ENCODE measurements around the gene CLDN2. TPM values are rescaled to one million over a fixed set of nuclear protein-coding genes. Genes with fewer than 3 reads are reported as not detected.

Gene CLDN2
- total and polyA plus RNA-seq, 10 of the 15 experiments (the other 5 are each of a cell fraction or from before 2014, with no cell fraction given): 0.06 TPM; not detected in 9

- Histone ChIP-seq H4K20me1 (ENCODE audit: control insufficient read depth, insufficient read depth) (no peaks in the 10 kb centered on the region), H3K36me3 (ENCODE audit: control insufficient read depth in 2 of 2, insufficient read depth in 2 of 2, low read length in 1 of 2) (no peaks in the 10 kb centered on the region), H3K9me3 (replicated peaks; ENCODE audit: control insufficient read depth, insufficient read depth, low read length) (no peaks in the 10 kb centered on the region), H3K79me2 (ENCODE audit: control insufficient read depth, insufficient read depth, low read length) (no peaks in the 10 kb centered on the region), H3K27ac (ENCODE audit: control insufficient read depth, insufficient read depth) (no peak overlapping the region), H3K4me2 (ENCODE audit: control insufficient read depth, insufficient read depth) (no peak overlapping the region), H3K9ac (ENCODE audit: control insufficient read depth, insufficient read depth, low read length) (no peak overlapping the region), H3K4me1 (ENCODE audit: control insufficient read depth, insufficient read depth, low read length) (no peaks in the 10 kb centered on the region), H3K27me3 (replicated peaks in 1 of 2; ENCODE audit: control insufficient read depth in 2 of 2, insufficient read depth in 2 of 2, low read length in 1 of 2) (no peaks in the 10 kb centered on the region), H2AFZ (ENCODE audit: control insufficient read depth, low read depth, low read length) (no peak overlapping the region), H3K4me3 (no peak overlapping the region)
- intact Hi-C loops (cut with micrococcal nuclease; ENCODE audit: unreplicated experiment) (no loop called here), in situ Hi-C loops (cut with MboI) (no loop called here)
- DNase-seq (ENCODE audit: low read depth, low spot score) (no peak), FAIRE-seq (no peak), ATAC-seq (no peak)
- RAD21 ChIA-PET (ENCODE audit: unreplicated experiment): no interaction called here
- SMC1A ChIA-PET (ENCODE audit: uncharacterized antibody, unreplicated experiment): interaction anchor here (0.5 to 1.3 kb wide), 2 partner anchors 8 to 459 kb away, joined by 3 read pairs; no protein-coding TSS in a partner anchor
- BruUV-seq (replicated peaks): no TSS peak
- POLR2A ChIA-PET: no interaction called here
- CTCF ChIA-PET: no interaction called here
- TF ChIP-seq CREB1 (IDR thresholded peaks at IDR 0.05; ENCODE audit: low read depth) (no peak), SPI1 (IDR thresholded peaks at IDR 0.05; ENCODE audit: borderline replicate concordance, insufficient read depth, low read depth, low read length) (no peak), JUND (IDR thresholded peaks at IDR 0.05; ENCODE audit: low read depth, low read length) (no peak), STAT3 (IDR thresholded peaks at IDR 0.05; ENCODE audit: low read depth, low read length) (no peak), NFIC (IDR thresholded peaks at IDR 0.05; ENCODE audit: low read depth, low read length) (no peak), POLR2A (IDR thresholded peaks at IDR 0.05; ENCODE audit: low read depth, low read length) (no peak), NFYA (IDR thresholded peaks at IDR 0.05; ENCODE audit: borderline replicate concordance, low read depth, low read length) (no peak), EP300 (IDR thresholded peaks at IDR 0.05; ENCODE audit: borderline replicate concordance in 1 of 2, control insufficient read depth in 1 of 2, low read depth in 2 of 2, low read length in 2 of 2) (no peak), STAT1 (conservative IDR thresholded peaks at IDR 0.05) (no peak), SMAD1 (IDR thresholded peaks at IDR 0.05; ENCODE audit: low read depth, partially characterized antibody) (no peak)
- 24% methylated on average over 5 of the region's 5 CpGs for WGBS (ENCODE audit: insufficient coverage, insufficient replicate concordance, low lambda C conversion rate, missing lambda C conversion rate)
Observed at GRCh38 chrX:106973433-106974149, 53.4 kb downstream of the CLDN2 start.
